CD14-positive monocyte (primary cell): ENCODE measurements around the gene FIS1. TPM values are rescaled to one million over a fixed set of nuclear protein-coding genes. Genes with fewer than 3 reads are reported as not detected.
A peak's percentile ranks its signal among the peaks of the same experiment; 100 is the strongest.
"Not testable (repeated sequence)": the region's sequence is repeated elsewhere in the genome, so short reads cannot be mapped to it uniquely, and the experiment has no call there.

Experiments
- DNase-seq, 3 donors: peaks; one replicate each; pipeline ENCODE4 v3.0.0-alpha.2; 2011 to 2022
- H2AFZ ChIP-seq: 2 replicates; pipeline ENCODE4 v1.6.0; 2012; ENCODE audit warnings: mild to moderate bottlenecking, low read depth, low read length, inconsistent platforms; ENCODE audit not compliant: insufficient read depth, poor library complexity, severe bottlenecking
- H3K27ac ChIP-seq, 2 donors: 1 replicate in 1 of 2; 2 replicates in 1 of 2; pipeline ENCODE4 v1.5.1; 2012 to 2013; ENCODE audit warnings: low read length in 2 of 2, control low read depth in 1 of 2, inconsistent platforms in 1 of 2, low read depth in 1 of 2, mild to moderate bottlenecking in 1 of 2
- H3K27me3 ChIP-seq, 2 donors: one replicate each; pipeline versions ENCODE4 v1.6.0 to v1.6.1; 2011 to 2013; ENCODE audit warnings: low read length in 2 of 2; ENCODE audit not compliant: control insufficient read depth in 2 of 2, insufficient read depth in 2 of 2
- H3K36me3 ChIP-seq, 2 donors: replicated peaks in 1 of 2; 1 replicate in 1 of 2; 2 replicates in 1 of 2; pipeline versions ENCODE4 v1.5.1 to v1.6.1; 2012 to 2013; ENCODE audit warnings: low read length in 2 of 2, control low read depth in 1 of 2, inconsistent platforms in 1 of 2, mild to moderate bottlenecking in 1 of 2; ENCODE audit not compliant: insufficient read depth in 2 of 2, control insufficient read depth in 1 of 2
- H3K4me1 ChIP-seq, 2 donors: 1 replicate in 1 of 2; 2 replicates in 1 of 2; pipeline versions ENCODE4 v1.5.1 to v1.6.1; 2012 to 2013; ENCODE audit warnings: low read length in 2 of 2, control low read depth in 1 of 2, inconsistent platforms in 1 of 2, mild to moderate bottlenecking in 1 of 2, moderate library complexity in 1 of 2; ENCODE audit not compliant: insufficient read depth in 2 of 2, control insufficient read depth in 1 of 2
- H3K4me2 ChIP-seq: replicated peaks from 2 replicates; pipeline ENCODE3; 2012; ENCODE audit warnings: low read length, moderate library complexity, mild to moderate bottlenecking; ENCODE audit not compliant: poor library complexity, severe bottlenecking; ENCODE audit errors: extremely low read depth
- H3K4me3 ChIP-seq, 3 experiments: fragments of 200-600 bp in 1 of 3; sonication (generic) in 1 of 3; replicated peaks in 1 of 3; 1 replicate in 2 of 3; 2 replicates in 1 of 3; pipeline ENCODE4 v1.5.1; 2011 to 2013; ENCODE audit warnings: low read length in 3 of 3, mild to moderate bottlenecking in 3 of 3, control low read depth in 2 of 3, low read depth in 2 of 3, inconsistent platforms in 1 of 3, moderate library complexity in 1 of 3
- H3K79me2 ChIP-seq: 2 replicates; pipeline ENCODE4 v1.6.0; 2012; ENCODE audit warnings: mild to moderate bottlenecking, control low read depth, inconsistent platforms, low read length, moderate library complexity; ENCODE audit not compliant: insufficient read depth
- H3K9ac ChIP-seq: 2 replicates; pipeline ENCODE4 v1.6.0; 2017; ENCODE audit warnings: low read length, mild to moderate bottlenecking; ENCODE audit not compliant: insufficient read depth, poor library complexity, severe bottlenecking
- H3K9me3 ChIP-seq, 2 donors: replicated peaks in 1 of 2; 1 replicate in 1 of 2; 2 replicates in 1 of 2; pipeline versions ENCODE4 v1.5.1 to v1.6.1; 2012 to 2013; ENCODE audit warnings: low read length in 2 of 2, control low read depth in 1 of 2; ENCODE audit not compliant: control insufficient read depth in 1 of 2, insufficient read depth in 1 of 2
- H4K20me1 ChIP-seq: 2 replicates; pipeline ENCODE4 v1.6.0; 2012; ENCODE audit warnings: mild to moderate bottlenecking, low read length, control low read depth, moderate library complexity; ENCODE audit not compliant: insufficient read depth
- H3K27ac Mint-ChIP-seq, 7 donors: one replicate each; pipeline ENCODE4 v1.8.0; 2020; ENCODE audit warnings: mild to moderate bottlenecking in 7 of 7, mixed read lengths in 7 of 7, moderate library complexity in 6 of 7, inconsistent platforms in 2 of 7
- H3K27me3 Mint-ChIP-seq, 3 donors: one replicate each; pipeline ENCODE4 v1.8.0; 2021 to 2022; ENCODE audit warnings: low read depth in 3 of 3, mild to moderate bottlenecking in 3 of 3, mixed read lengths in 3 of 3, moderate library complexity in 3 of 3, inconsistent platforms in 1 of 3
- H3K36me3 Mint-ChIP-seq, 2 donors: one replicate each; pipeline ENCODE4 v1.8.0; 2020; ENCODE audit warnings: mixed read lengths in 2 of 2, inconsistent platforms in 1 of 2, mild to moderate bottlenecking in 1 of 2
- H3K4me1 Mint-ChIP-seq: one replicate; pipeline ENCODE4 v1.8.0; 2020; ENCODE audit warnings: mild to moderate bottlenecking, mixed read lengths
- H3K4me3 Mint-ChIP-seq, 2 donors: one replicate each; pipeline ENCODE4 v1.8.0; 2020; ENCODE audit warnings: mild to moderate bottlenecking in 2 of 2, mixed read lengths in 2 of 2, moderate library complexity in 1 of 2
- H3K9me3 Mint-ChIP-seq, 7 donors: one replicate each; pipeline ENCODE4 v1.8.0; 2020 to 2022; ENCODE audit warnings: mixed read lengths in 7 of 7, mild to moderate bottlenecking in 6 of 7, moderate library complexity in 6 of 7, inconsistent platforms in 2 of 7
- WGBS: methylation state at CpG from one replicate; pipeline ENCODE4 v1.1.5; 2013; ENCODE audit warnings: missing lambda C conversion rate; ENCODE audit not compliant: insufficient coverage; 5-methylcytosine and 5-hydroxymethylcytosine counted together
- intact Hi-C, 2 donors: fragments of 100-400 bp; cut with micrococcal nuclease; formaldehyde crosslinking; loops; one replicate each; pipeline versions ENCODE4 v1.15.0 to v1.15.1; 2023
- polyA plus RNA-seq, 3 donors: library from polyadenylated mRNA; depleted of rRNA in 1 of 3; unstranded in 2 of 3; stranded (reverse) in 1 of 3; fragments of 300-500 nt in 2 of 3; fragments of >200 nt in 1 of 3; fragmentation: Illumina TruSeq in 2 of 3; gene quantifications; 1 replicate in 2 of 3; 2 replicates in 1 of 3; pipeline ENCODE4 v1.2.3, GENCODE V29; 2012 to 2021
- TF ChIP-seq, protein P1 (sequence below): fragments of 200-600 bp; IDR thresholded peaks from one replicate; pipeline ENCODE4 v1.8.0; 2022; ENCODE audit warnings: antibody characterized with exemption, mild to moderate bottlenecking

The FIS1 gene
- polyA plus RNA-seq, 3 donors = 152 to 198 (median 195) TPM

DNA sequence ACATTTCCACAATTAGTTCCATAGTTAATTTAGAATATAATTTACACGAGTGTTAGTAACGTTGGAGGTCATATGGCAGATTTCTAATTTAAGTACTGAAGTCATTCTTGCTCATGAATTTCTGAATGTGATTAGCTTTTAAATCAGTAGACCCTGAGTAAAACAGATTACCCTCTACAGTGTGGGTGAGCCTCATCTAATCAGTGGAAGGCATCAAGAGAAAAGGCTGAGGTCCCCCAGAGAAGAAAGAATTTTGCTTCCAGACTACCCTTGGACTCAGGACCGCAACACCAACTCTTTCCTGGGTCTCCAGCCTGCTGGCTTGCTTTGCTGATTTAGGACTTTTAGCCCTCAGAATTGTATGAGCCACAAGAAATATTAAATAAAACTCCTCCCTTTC is 43.6 kb upstream of the FIS1 start:
- H3K4me2 ChIP-seq = no peak overlapping the region

GRCh38 chr7:101287032-101287431 is 42.2 kb upstream of the FIS1 start:
- intact Hi-C loops = loop anchor here (10.0 kb wide), 1 partner anchor 142 kb away; no protein-coding TSS in a partner anchor
- Mint-ChIP-seq H3K27ac (peak overlapping the region in 3 of 7 donors; percentile 26 to 87 (median 83)), H3K27me3 (peaks cover 13 to 30% (median 16%) of the 10 kb centered on the region in 3 donors), H3K9me3 (peaks cover 6 to 15% (median 9%) of the 10 kb centered on the region in 7 donors), H3K4me3 (peak overlapping the region in 1 of 2 donors; percentile 86), H3K36me3 (peaks cover 0 to 5% of the 10 kb centered on the region in 2 donors), H3K4me1 (peaks cover 29% of the 10 kb centered on the region)
- H3K4me2 ChIP-seq = no peak overlapping the region
- no peaks in the 10 kb centered on the region for H3K36me3 ChIP-seq
- peak overlapping the region in 1 of 3 experiments; percentile 23 for H3K4me3 ChIP-seq
- DNase-seq = peak; percentile 35 to 68 (median 56)
- 0% methylated on average over 3 of the region's 6 CpGs for WGBS
- H3K27ac ChIP-seq = no peak overlapping the region
- H3K79me2 ChIP-seq = no peaks in the 10 kb centered on the region
- TF ChIP-seq, protein P1, sequence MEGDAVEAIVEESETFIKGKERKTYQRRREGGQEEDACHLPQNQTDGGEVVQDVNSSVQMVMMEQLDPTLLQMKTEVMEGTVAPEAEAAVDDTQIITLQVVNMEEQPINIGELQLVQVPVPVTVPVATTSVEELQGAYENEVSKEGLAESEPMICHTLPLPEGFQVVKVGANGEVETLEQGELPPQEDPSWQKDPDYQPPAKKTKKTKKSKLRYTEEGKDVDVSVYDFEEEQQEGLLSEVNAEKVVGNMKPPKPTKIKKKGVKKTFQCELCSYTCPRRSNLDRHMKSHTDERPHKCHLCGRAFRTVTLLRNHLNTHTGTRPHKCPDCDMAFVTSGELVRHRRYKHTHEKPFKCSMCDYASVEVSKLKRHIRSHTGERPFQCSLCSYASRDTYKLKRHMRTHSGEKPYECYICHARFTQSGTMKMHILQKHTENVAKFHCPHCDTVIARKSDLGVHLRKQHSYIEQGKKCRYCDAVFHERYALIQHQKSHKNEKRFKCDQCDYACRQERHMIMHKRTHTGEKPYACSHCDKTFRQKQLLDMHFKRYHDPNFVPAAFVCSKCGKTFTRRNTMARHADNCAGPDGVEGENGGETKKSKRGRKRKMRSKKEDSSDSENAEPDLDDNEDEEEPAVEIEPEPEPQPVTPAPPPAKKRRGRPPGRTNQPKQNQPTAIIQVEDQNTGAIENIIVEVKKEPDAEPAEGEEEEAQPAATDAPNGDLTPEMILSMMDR = no peak
- H3K27me3 ChIP-seq = peaks cover 0 to 8% of the 10 kb centered on the region in 2 donors
- peaks cover 6 to 9% of the 10 kb centered on the region in 2 donors for H3K9me3 ChIP-seq
- no peak overlapping the region for H3K9ac ChIP-seq
- H4K20me1 ChIP-seq = no peaks in the 10 kb centered on the region
- H3K4me1 ChIP-seq = peaks cover 8 to 9% of the 10 kb centered on the region in 2 donors
- peak overlapping the region; percentile 61 for H2AFZ ChIP-seq

More for the DNA sequence above, 43.6 kb upstream of the FIS1 start:
- Histone ChIP-seq H3K9me3 (peaks cover 6 to 9% of the 10 kb centered on the region in 2 donors), H3K27ac (no peak overlapping the region), H3K27me3 (peaks cover 0 to 11% of the 10 kb centered on the region in 2 donors), H3K9ac (no peak overlapping the region), H2AFZ (no peak overlapping the region), H3K4me1 (peaks cover 8 to 9% of the 10 kb centered on the region in 2 donors), H4K20me1 (no peaks in the 10 kb centered on the region), H3K36me3 (no peaks in the 10 kb centered on the region), H3K4me3 (no peak overlapping the region), H3K79me2 (no peaks in the 10 kb centered on the region)
- no peak overlapping the region for H3K4me3 Mint-ChIP-seq
- no peak for DNase-seq
- intact Hi-C loops = loop anchor here (10.0 kb wide), 1 partner anchor 144 kb away; no protein-coding TSS in a partner anchor
- TF ChIP-seq, protein P1 = no peak
- peaks cover 20 to 36% (median 21%) of the 10 kb centered on the region in 3 donors for H3K27me3 Mint-ChIP-seq
- peaks cover 25% of the 10 kb centered on the region for H3K4me1 Mint-ChIP-seq
- WGBS = no CpG with 5 or more reads among the region's 3 CpGs
- no peak overlapping the region for H3K27ac Mint-ChIP-seq
- peaks cover 0 to 5% of the 10 kb centered on the region in 2 donors for H3K36me3 Mint-ChIP-seq
- peaks cover 6 to 15% (median 9%) of the 10 kb centered on the region in 7 donors for H3K9me3 Mint-ChIP-seq

DNA sequence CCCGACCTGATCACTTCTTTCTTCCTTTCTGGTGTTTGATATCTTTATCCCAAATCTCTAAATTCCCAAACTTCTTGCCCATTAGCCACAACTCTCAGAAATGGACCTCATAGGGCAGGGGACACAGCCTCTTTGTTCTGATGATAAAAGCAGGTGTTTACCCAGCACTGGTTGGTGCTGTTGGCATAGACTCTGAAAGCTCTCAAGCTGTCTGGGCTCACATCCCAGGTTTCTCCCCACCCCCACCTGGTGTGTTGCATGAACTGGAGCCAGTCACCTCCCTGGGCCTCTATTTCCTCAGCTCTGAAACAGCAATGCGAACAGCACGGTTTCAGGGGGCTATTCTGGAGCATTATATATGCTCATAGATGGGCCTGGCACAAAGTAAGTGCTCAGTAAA is 41.0 kb upstream of the FIS1 start:
- not testable (repeated sequence) for H3K4me2 ChIP-seq, H3K79me2 ChIP-seq, H4K20me1 ChIP-seq, H3K9me3 ChIP-seq, H3K27ac Mint-ChIP-seq, H3K27me3 ChIP-seq, H3K4me1 ChIP-seq, H3K36me3 Mint-ChIP-seq, H3K4me3 ChIP-seq, DNase-seq, H3K9ac ChIP-seq, H3K27ac ChIP-seq, H3K4me3 Mint-ChIP-seq, H3K36me3 ChIP-seq
- Mint-ChIP-seq H3K27me3 (peaks cover 11 to 20% (median 14%) of the 10 kb centered on the region in 3 donors), H3K4me1 (peaks cover 29% of the 10 kb centered on the region), H3K9me3 (peaks cover 6 to 16% (median 10%) of the 10 kb centered on the region in 7 donors)
- no CpG with 5 or more reads among the region's 3 CpGs for WGBS
- intact Hi-C loops = loop anchor here (10.0 kb wide), 1 partner anchor 141 kb away; no protein-coding TSS in a partner anchor
- H2AFZ ChIP-seq = peak overlapping the region; percentile 61
